ENCODE results near the gene ATP23.

Gene ATP23

DNA sequence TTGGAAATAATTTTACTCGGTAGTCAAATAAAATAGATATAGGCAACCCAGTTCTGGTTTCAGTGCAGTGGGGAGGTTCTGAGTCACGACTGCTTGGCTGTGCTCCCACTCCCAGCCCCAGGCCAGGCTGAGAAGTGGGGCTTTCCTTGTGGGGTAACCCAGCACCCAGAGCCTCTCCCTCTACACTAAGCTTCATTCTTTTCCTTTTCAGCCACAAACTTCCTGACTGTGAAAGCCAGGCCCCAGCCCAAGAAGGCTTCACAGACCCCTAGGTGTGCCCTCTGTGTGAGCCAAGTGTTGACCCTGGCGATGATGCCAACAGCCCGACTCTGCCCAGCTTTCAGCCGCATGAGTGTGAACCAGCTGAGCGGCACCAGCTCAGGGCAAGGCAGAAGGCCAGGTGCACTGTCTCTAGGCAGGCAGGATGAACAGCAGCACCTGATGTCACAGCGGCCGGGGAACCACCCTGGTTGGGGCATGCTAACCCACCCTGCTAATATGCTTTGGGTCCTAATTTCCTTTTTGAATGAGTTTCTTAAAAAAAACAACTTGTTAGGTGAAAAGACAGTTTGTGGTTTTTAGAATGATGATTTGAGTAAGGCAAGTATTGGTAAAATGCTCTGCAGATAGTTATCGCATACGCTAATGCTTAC, 42.2 kb upstream of the ATP23 start:
- Histone ChIP-seq H3K4me3 (replicated peaks; ENCODE audit: insufficient read depth, low read length) (no peak overlapping the region), H3K27me3 (ENCODE audit: insufficient read depth, poor library complexity, severe bottlenecking) (peaks cover 2% of the 10 kb centered on the region), H3K27ac (replicated peaks) (no peak overlapping the region)
- DNase-seq (ENCODE audit: low read depth in 1 of 2, low spot score in 1 of 2) = no peak
- no peak for TF ChIP-seq GABPA (IDR thresholded peaks at IDR 0.05; ENCODE audit: low read depth)
- no peak for TF ChIP-seq POLR2AphosphoS5 (IDR thresholded peaks at IDR 0.05; ENCODE audit: low read depth)
- TF ChIP-seq, protein P1, sequence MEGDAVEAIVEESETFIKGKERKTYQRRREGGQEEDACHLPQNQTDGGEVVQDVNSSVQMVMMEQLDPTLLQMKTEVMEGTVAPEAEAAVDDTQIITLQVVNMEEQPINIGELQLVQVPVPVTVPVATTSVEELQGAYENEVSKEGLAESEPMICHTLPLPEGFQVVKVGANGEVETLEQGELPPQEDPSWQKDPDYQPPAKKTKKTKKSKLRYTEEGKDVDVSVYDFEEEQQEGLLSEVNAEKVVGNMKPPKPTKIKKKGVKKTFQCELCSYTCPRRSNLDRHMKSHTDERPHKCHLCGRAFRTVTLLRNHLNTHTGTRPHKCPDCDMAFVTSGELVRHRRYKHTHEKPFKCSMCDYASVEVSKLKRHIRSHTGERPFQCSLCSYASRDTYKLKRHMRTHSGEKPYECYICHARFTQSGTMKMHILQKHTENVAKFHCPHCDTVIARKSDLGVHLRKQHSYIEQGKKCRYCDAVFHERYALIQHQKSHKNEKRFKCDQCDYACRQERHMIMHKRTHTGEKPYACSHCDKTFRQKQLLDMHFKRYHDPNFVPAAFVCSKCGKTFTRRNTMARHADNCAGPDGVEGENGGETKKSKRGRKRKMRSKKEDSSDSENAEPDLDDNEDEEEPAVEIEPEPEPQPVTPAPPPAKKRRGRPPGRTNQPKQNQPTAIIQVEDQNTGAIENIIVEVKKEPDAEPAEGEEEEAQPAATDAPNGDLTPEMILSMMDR (IDR thresholded peaks at IDR 0.05; ENCODE audit: insufficient read depth, low read length) = no peak
- TF ChIP-seq SPI1 (IDR thresholded peaks at IDR 0.05; ENCODE audit: borderline replicate concordance, low read depth) = no peak
- TF ChIP-seq, protein P2, sequence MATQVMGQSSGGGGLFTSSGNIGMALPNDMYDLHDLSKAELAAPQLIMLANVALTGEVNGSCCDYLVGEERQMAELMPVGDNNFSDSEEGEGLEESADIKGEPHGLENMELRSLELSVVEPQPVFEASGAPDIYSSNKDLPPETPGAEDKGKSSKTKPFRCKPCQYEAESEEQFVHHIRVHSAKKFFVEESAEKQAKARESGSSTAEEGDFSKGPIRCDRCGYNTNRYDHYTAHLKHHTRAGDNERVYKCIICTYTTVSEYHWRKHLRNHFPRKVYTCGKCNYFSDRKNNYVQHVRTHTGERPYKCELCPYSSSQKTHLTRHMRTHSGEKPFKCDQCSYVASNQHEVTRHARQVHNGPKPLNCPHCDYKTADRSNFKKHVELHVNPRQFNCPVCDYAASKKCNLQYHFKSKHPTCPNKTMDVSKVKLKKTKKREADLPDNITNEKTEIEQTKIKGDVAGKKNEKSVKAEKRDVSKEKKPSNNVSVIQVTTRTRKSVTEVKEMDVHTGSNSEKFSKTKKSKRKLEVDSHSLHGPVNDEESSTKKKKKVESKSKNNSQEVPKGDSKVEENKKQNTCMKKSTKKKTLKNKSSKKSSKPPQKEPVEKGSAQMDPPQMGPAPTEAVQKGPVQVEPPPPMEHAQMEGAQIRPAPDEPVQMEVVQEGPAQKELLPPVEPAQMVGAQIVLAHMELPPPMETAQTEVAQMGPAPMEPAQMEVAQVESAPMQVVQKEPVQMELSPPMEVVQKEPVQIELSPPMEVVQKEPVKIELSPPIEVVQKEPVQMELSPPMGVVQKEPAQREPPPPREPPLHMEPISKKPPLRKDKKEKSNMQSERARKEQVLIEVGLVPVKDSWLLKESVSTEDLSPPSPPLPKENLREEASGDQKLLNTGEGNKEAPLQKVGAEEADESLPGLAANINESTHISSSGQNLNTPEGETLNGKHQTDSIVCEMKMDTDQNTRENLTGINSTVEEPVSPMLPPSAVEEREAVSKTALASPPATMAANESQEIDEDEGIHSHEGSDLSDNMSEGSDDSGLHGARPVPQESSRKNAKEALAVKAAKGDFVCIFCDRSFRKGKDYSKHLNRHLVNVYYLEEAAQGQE (IDR thresholded peaks at IDR 0.05; ENCODE audit: insufficient replicate concordance, low read depth) = no peak

DNA sequence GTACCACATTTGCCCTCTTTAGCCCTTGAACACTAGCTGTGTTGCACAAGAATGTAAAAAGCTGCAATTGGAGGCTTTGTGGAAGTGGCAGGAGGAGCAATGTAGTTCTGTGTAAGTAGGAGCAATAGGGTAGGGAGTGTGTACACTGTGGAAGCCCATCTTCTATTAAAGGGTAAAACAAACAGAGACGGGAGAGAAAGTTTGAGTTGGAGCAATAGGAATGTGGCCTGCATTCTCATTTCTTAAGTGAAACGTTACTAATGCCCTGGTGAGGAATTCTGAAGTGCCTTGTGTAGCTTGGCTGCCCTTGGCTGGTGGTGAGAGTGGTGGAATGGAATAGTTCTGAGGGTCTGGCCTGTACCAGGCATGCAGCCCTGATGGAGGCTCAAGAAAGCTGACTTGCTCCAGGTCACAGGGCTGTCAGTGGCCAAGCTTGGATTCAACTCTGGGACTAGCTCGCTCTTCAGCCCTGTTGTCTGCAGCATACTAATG, 38.8 kb upstream of the ATP23 start:
- peak; percentile 40 to 55 for DNase-seq (ENCODE audit: low read depth in 1 of 2, low spot score in 1 of 2)
- H3K4me3 ChIP-seq (replicated peaks; ENCODE audit: insufficient read depth, low read length) = no peak overlapping the region
- H3K27ac ChIP-seq (replicated peaks) = no peak overlapping the region
- no peaks in the 10 kb centered on the region for H3K27me3 ChIP-seq (ENCODE audit: insufficient read depth, poor library complexity, severe bottlenecking)
- no peak for TF ChIP-seq POLR2AphosphoS5 (IDR thresholded peaks at IDR 0.05; ENCODE audit: low read depth)
- TF ChIP-seq, protein P1 (IDR thresholded peaks at IDR 0.05; ENCODE audit: insufficient read depth, low read length) = no peak
- no peak for TF ChIP-seq GABPA (IDR thresholded peaks at IDR 0.05; ENCODE audit: low read depth)
- TF ChIP-seq, protein P2 (IDR thresholded peaks at IDR 0.05; ENCODE audit: insufficient replicate concordance, low read depth) = no peak
- TF ChIP-seq SPI1 (IDR thresholded peaks at IDR 0.05; ENCODE audit: borderline replicate concordance, low read depth) = no peak

DNA sequence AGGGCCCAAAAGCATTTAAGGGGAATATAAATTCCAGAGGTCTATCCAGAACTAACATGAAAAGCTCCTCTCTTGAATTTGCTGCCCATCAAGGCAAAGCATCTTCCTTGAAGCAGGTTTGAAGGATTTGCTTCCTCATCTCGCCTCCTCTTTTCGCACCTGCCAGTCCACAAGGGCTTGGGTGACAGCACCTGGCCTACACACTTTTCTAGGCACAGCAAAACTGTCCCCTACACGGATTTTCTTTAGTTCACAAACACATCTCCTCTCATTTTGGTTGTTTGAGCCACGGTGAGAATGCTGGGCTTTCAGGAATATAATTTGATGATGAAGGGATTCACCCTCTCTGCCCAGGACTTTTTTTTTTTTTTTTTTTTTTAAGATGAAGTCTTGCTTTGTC, 36.9 kb upstream of the ATP23 start:
- H3K27me3 ChIP-seq (ENCODE audit: insufficient read depth, poor library complexity, severe bottlenecking) = no peaks in the 10 kb centered on the region
- TF ChIP-seq, protein P1 (IDR thresholded peaks at IDR 0.05; ENCODE audit: insufficient read depth, low read length) = no peak
- TF ChIP-seq GABPA (IDR thresholded peaks at IDR 0.05; ENCODE audit: low read depth) (no peak), POLR2AphosphoS5 (IDR thresholded peaks at IDR 0.05; ENCODE audit: low read depth) (no peak), SPI1 (IDR thresholded peaks at IDR 0.05; ENCODE audit: borderline replicate concordance, low read depth) (no peak)
- TF ChIP-seq, protein P2 (IDR thresholded peaks at IDR 0.05; ENCODE audit: insufficient replicate concordance, low read depth) = no peak
- H3K27ac ChIP-seq (replicated peaks) = no peak overlapping the region
- no peak overlapping the region for H3K4me3 ChIP-seq (replicated peaks; ENCODE audit: insufficient read depth, low read length)
- no peak for DNase-seq (ENCODE audit: low read depth in 1 of 2, low spot score in 1 of 2)
